NT2/D1 (cell line): ENCODE measurements around the gene KIF18A.

Experiments used
- SUZ12 ChIP-seq: IDR thresholded peaks from 2 replicates; pipeline ENCODE4 v1.6.1; 2011; ENCODE audit not compliant: insufficient read length, insufficient read depth; ENCODE audit errors: extremely low read depth
- ZNF274 ChIP-seq: IDR thresholded peaks from 2 replicates; pipeline ENCODE4 v1.6.1; 2011; ENCODE audit warnings: mild to moderate bottlenecking, low read depth, low read length

DNA sequence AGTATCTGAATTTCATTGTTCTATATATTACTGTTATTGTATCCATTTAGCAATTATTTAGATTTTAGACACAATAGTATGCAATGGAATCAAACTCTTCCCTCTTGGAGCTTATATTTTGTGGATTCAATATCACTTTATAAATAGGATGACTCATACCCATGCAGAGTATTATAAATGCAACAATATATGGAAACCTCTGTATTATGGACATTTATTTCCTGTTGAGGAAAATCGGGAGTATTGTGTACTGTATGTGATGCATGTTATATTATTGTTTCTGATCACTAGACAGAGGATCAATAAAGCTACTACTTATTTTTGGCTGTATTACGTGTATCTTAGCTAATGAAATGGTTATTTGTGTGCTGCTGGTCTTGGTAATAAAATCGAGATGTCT is 1.0 kb upstream of the KIF18A start:
- TF ChIP-seq ZNF274, result no peak
- no peak for TF ChIP-seq SUZ12
